ENCODE measurements around the gene BAD.

DNA sequence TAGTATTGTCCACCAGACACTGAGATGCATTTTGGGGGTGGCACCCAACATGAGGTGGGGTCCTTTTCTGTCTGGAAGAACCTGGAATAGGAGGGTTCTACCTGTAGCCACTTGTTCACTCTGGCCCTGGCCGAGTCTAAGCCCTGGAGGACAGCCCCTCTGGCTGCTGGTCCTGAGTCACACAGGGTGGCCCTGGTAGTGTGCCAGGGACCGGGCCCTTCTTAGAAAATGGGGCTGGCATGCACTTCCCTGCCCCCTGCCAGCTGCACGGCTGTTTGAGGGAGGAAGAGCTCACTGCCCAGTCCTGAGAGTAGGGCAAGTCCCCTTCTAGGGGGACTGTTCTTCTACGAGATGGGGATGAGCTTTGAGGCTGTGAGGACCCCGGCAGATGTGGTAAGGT, 31.0 kb downstream of the BAD start:
- TF ChIP-seq, protein P1, sequence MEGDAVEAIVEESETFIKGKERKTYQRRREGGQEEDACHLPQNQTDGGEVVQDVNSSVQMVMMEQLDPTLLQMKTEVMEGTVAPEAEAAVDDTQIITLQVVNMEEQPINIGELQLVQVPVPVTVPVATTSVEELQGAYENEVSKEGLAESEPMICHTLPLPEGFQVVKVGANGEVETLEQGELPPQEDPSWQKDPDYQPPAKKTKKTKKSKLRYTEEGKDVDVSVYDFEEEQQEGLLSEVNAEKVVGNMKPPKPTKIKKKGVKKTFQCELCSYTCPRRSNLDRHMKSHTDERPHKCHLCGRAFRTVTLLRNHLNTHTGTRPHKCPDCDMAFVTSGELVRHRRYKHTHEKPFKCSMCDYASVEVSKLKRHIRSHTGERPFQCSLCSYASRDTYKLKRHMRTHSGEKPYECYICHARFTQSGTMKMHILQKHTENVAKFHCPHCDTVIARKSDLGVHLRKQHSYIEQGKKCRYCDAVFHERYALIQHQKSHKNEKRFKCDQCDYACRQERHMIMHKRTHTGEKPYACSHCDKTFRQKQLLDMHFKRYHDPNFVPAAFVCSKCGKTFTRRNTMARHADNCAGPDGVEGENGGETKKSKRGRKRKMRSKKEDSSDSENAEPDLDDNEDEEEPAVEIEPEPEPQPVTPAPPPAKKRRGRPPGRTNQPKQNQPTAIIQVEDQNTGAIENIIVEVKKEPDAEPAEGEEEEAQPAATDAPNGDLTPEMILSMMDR (conservative IDR thresholded peaks at IDR 0.05) = no peak
- TF ChIP-seq ZFX (IDR thresholded peaks at IDR 0.05) = no peak
